ENCODE results near the gene MORC1.

MORC1 gene

GRCh38 chr3:108936924-108937689 lies 180.8 kb downstream of the MORC1 start:
- no peak for DNase-seq

GRCh38 chr3:108931035-108931434 lies 186.9 kb downstream of the MORC1 start:
- DNase-seq = no peak

- DNase-seq = no peak
Observed at GRCh38 chr3:108918866-108919265, 199.1 kb downstream of the MORC1 start.

GRCh38 chr3:108914774-108915641 lies 202.9 kb downstream of the MORC1 start:
- DNase-seq = no peak

GRCh38 chr3:108909799-108910198 lies 208.1 kb downstream of the MORC1 start:
- no peak for DNase-seq

Measured in cortex of kidney (tissue), 1 donor.